ENCODE data around the gene GET4. TPM values are rescaled to one million over a fixed set of nuclear protein-coding genes. Genes with fewer than 3 reads are reported as not detected.

Gene GET4
- polyA plus RNA-seq, 1 donor (not counting 4 experiments of a cell fraction or from before 2014, with no cell fraction given): 21.1 TPM

DNA sequence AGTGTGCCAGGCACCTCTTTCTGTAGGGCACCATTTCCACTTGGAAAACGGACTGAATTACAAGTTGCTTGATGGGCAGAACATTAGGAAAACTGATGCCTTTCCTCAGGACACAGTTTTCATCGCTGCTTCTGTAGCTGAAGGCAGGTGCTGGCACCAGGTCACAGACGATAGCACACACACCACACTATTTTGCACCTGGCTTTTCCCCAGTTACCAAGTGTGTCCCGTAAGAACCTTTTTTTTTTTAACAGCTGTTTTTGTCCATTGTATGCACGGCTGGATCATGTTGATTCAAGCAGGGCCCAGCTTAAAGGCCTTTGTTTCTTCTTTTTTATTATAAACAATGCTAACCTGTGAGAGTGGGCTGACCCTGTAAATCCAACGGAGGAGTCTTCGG, 1.3 kb upstream of the GET4 start:
- peaks cover 15 to 24% of the 10 kb centered on the region in 2 experiments for H3K36me3 ChIP-seq (ENCODE audit: control insufficient read depth in 2 of 2, extremely low read depth in 1 of 2, insufficient read depth in 2 of 2, low read length in 2 of 2)
- no peak overlapping the region for H3K27ac ChIP-seq (ENCODE audit: control insufficient read depth, insufficient read depth, low read length)
- no peak overlapping the region for H3K4me2 ChIP-seq (ENCODE audit: control insufficient read depth, extremely low read depth, insufficient read depth, low read depth, low read length)
- H3K4me3 ChIP-seq (ENCODE audit: control insufficient read depth in 2 of 3, extremely low read depth in 1 of 3, insufficient read depth in 2 of 3, low read depth in 1 of 3, low read length in 3 of 3): no peak overlapping the region
- H4K20me1 ChIP-seq (ENCODE audit: control insufficient read depth, extremely low read depth, insufficient read depth, low read length): no peaks in the 10 kb centered on the region
- DNase-seq (ENCODE audit: low read depth, low spot score): no peak
- H3K9me3 ChIP-seq (ENCODE audit: control insufficient read depth, low read depth, low read length): no peaks in the 10 kb centered on the region
- H2AFZ ChIP-seq (ENCODE audit: control insufficient read depth, low read length): no peak overlapping the region
- dilution Hi-C loops (cut with MboI; ENCODE audit: extremely low pct_ligation_motif_present, low sequenced_read_pairs): no loop called here
- H3K9me1 ChIP-seq (ENCODE audit: control insufficient read depth, extremely low read depth, insufficient read depth, low read length): no peaks in the 10 kb centered on the region
- no peaks in the 10 kb centered on the region for H3K27me3 ChIP-seq (ENCODE audit: control insufficient read depth, extremely low read depth, insufficient read depth, low read length)
- peaks cover 30% of the 10 kb centered on the region for H3K79me2 ChIP-seq (ENCODE audit: control insufficient read depth, insufficient read depth, low read length)
- no peak for FAIRE-seq
- H3K4me1 ChIP-seq (ENCODE audit: control insufficient read depth, extremely low read depth, insufficient read depth, low read length): peaks cover 17% of the 10 kb centered on the region
- TF ChIP-seq, protein P1, sequence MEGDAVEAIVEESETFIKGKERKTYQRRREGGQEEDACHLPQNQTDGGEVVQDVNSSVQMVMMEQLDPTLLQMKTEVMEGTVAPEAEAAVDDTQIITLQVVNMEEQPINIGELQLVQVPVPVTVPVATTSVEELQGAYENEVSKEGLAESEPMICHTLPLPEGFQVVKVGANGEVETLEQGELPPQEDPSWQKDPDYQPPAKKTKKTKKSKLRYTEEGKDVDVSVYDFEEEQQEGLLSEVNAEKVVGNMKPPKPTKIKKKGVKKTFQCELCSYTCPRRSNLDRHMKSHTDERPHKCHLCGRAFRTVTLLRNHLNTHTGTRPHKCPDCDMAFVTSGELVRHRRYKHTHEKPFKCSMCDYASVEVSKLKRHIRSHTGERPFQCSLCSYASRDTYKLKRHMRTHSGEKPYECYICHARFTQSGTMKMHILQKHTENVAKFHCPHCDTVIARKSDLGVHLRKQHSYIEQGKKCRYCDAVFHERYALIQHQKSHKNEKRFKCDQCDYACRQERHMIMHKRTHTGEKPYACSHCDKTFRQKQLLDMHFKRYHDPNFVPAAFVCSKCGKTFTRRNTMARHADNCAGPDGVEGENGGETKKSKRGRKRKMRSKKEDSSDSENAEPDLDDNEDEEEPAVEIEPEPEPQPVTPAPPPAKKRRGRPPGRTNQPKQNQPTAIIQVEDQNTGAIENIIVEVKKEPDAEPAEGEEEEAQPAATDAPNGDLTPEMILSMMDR (optimal IDR thresholded peaks at IDR 0.05 in 1 of 3, IDR thresholded peaks at IDR 0.05 in 1 of 3, conservative IDR thresholded peaks at IDR 0.05 in 1 of 3; ENCODE audit: extremely low read depth in 1 of 3, insufficient read depth in 2 of 3, low read length in 3 of 3): no peak
- no peak for TF ChIP-seq EZH2 (IDR thresholded peaks at IDR 0.05; ENCODE audit: low read length)
- no peak overlapping the region for H3K9ac ChIP-seq (ENCODE audit: control insufficient read depth, extremely low read depth, insufficient read depth, low read length)

DNA sequence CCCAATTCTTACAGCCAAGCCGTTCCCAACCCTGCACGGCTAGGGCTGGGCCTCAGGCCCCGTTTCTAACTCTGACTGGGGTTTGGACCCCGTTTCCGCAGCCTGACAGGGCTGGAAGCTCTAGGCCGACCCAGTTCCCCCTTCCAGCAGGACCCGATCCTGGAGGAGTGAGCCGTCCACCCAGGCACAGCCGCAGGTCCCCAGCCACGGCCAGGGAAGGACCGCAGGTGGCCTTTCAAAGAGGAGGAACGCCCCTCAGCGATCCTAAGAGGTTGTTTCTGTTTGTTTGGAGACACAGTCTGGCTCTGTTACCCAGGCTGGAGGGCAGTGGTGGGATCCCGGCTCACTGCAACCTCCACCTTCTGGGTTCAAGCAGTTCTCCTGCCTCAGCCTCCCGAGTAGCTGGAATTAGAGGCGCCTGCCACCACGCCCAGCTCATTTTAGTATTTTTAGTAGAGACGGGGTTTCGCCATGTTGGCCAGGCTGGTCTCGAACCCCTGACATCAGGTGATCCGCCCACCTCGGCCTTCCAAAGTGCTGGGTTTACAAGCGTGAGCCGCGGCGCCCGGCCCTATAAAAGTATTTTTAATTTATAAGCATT, 778 bp upstream of the GET4 start:
- TF ChIP-seq, protein P1 (optimal IDR thresholded peaks at IDR 0.05 in 1 of 3, IDR thresholded peaks at IDR 0.05 in 1 of 3, conservative IDR thresholded peaks at IDR 0.05 in 1 of 3; ENCODE audit: extremely low read depth in 1 of 3, insufficient read depth in 2 of 3, low read length in 3 of 3): no peak
- no peak for TF ChIP-seq EZH2 (IDR thresholded peaks at IDR 0.05; ENCODE audit: low read length)
- peak overlapping the region; percentile 48 for H2AFZ ChIP-seq (ENCODE audit: control insufficient read depth, low read length)
- H3K79me2 ChIP-seq (ENCODE audit: control insufficient read depth, insufficient read depth, low read length): peaks cover 35% of the 10 kb centered on the region
- peak overlapping the region; percentile 4 to 26 (median 21) for H3K4me3 ChIP-seq (ENCODE audit: control insufficient read depth in 2 of 3, extremely low read depth in 1 of 3, insufficient read depth in 2 of 3, low read depth in 1 of 3, low read length in 3 of 3)
- FAIRE-seq (no peak), DNase-seq (ENCODE audit: low read depth, low spot score) (no peak)
- peak overlapping the region; percentile 20 for H3K4me2 ChIP-seq (ENCODE audit: control insufficient read depth, extremely low read depth, insufficient read depth, low read depth, low read length)
- no peaks in the 10 kb centered on the region for H3K9me3 ChIP-seq (ENCODE audit: control insufficient read depth, low read depth, low read length)
- H3K4me1 ChIP-seq (ENCODE audit: control insufficient read depth, extremely low read depth, insufficient read depth, low read length): peaks cover 17% of the 10 kb centered on the region
- H3K27me3 ChIP-seq (ENCODE audit: control insufficient read depth, extremely low read depth, insufficient read depth, low read length): no peaks in the 10 kb centered on the region
- H3K27ac ChIP-seq (ENCODE audit: control insufficient read depth, insufficient read depth, low read length): peak overlapping the region; percentile 61
- dilution Hi-C loops (cut with MboI; ENCODE audit: extremely low pct_ligation_motif_present, low sequenced_read_pairs): no loop called here
- peaks cover 16 to 22% of the 10 kb centered on the region in 2 experiments for H3K36me3 ChIP-seq (ENCODE audit: control insufficient read depth in 2 of 2, extremely low read depth in 1 of 2, insufficient read depth in 2 of 2, low read length in 2 of 2)
- no peaks in the 10 kb centered on the region for H4K20me1 ChIP-seq (ENCODE audit: control insufficient read depth, extremely low read depth, insufficient read depth, low read length)
- peak overlapping the region; percentile 65 for H3K9ac ChIP-seq (ENCODE audit: control insufficient read depth, extremely low read depth, insufficient read depth, low read length)
- H3K9me1 ChIP-seq (ENCODE audit: control insufficient read depth, extremely low read depth, insufficient read depth, low read length): no peaks in the 10 kb centered on the region
